Activated naive CD8-positive, alpha-beta T cell treated with anti-CD3 and anti-CD28 coated beads, Interleukin-2, amount 50 U/mL, for 24 hours (primary cell): ENCODE measurements around the gene BEST1.
"Not testable (repeated sequence)": the region's sequence is repeated elsewhere in the genome, so short reads cannot be mapped to it uniquely, and the experiment has no call there.

Experiments
- ATAC-seq: fragments of 150-1000 bp; cut with Tn5 transposase; one replicate; pipeline ENCODE4 v1.10.0; 2021
- DNase-seq: peaks from one replicate; pipeline ENCODE4 v3.0.0; 2021
- H3K27ac Mint-ChIP-seq: one replicate; pipeline ENCODE4 v1.8.0; 2021; ENCODE audit warnings: mild to moderate bottlenecking, mixed read lengths
- H3K27me3 Mint-ChIP-seq: one replicate; pipeline ENCODE4 v1.8.0; 2021; ENCODE audit warnings: mixed read lengths
- H3K36me3 Mint-ChIP-seq: one replicate; pipeline ENCODE4 v1.8.0; 2021; ENCODE audit warnings: low read depth, mixed read lengths
- H3K4me1 Mint-ChIP-seq: one replicate; pipeline ENCODE4 v1.8.0; 2021; ENCODE audit warnings: mixed read lengths
- H3K4me3 Mint-ChIP-seq: one replicate; pipeline ENCODE4 v1.8.0; 2021; ENCODE audit warnings: mild to moderate bottlenecking, moderate library complexity, mixed read lengths
- H3K9me3 Mint-ChIP-seq: one replicate; pipeline ENCODE4 v1.8.0; 2021; ENCODE audit warnings: mixed read lengths

Gene BEST1

GRCh38 chr11:61951484-61952135 is 1.5 kb downstream of the BEST1 start:
- no peaks in the 10 kb centered on the region for H3K9me3 Mint-ChIP-seq
- no peaks in the 10 kb centered on the region for H3K36me3 Mint-ChIP-seq
- H3K4me3 Mint-ChIP-seq: no peak overlapping the region
- peaks cover 21% of the 10 kb centered on the region for H3K27me3 Mint-ChIP-seq
- DNase-seq (no peak), ATAC-seq (no peak)
- H3K4me1 Mint-ChIP-seq: peaks cover 12% of the 10 kb centered on the region
- H3K27ac Mint-ChIP-seq: no peak overlapping the region

- peaks cover 12% of the 10 kb centered on the region for H3K4me1 Mint-ChIP-seq
- no peaks in the 10 kb centered on the region for H3K36me3 Mint-ChIP-seq
- H3K9me3 Mint-ChIP-seq: no peaks in the 10 kb centered on the region
- H3K27ac Mint-ChIP-seq: no peak overlapping the region
- no peak for DNase-seq
- peaks cover 21% of the 10 kb centered on the region for H3K27me3 Mint-ChIP-seq
- no peak overlapping the region for H3K4me3 Mint-ChIP-seq
- ATAC-seq: no peak
Measured at GRCh38 chr11:61952882-61953281, 2.7 kb downstream of the BEST1 start.

GRCh38 chr11:61953632-61954031 is 3.5 kb downstream of the BEST1 start:
- not testable (repeated sequence) for ATAC-seq, H3K9me3 Mint-ChIP-seq, H3K4me3 Mint-ChIP-seq, DNase-seq, H3K27ac Mint-ChIP-seq, H3K36me3 Mint-ChIP-seq
- peaks cover 12% of the 10 kb centered on the region for H3K4me1 Mint-ChIP-seq
- H3K27me3 Mint-ChIP-seq: peaks cover 21% of the 10 kb centered on the region

GRCh38 chr11:61954106-61954850 is 4.1 kb downstream of the BEST1 start:
- no peak for ATAC-seq
- Mint-ChIP-seq H3K9me3 (no peaks in the 10 kb centered on the region), H3K4me3 (no peak overlapping the region), H3K36me3 (no peaks in the 10 kb centered on the region), H3K4me1 (peaks cover 12% of the 10 kb centered on the region), H3K27ac (no peak overlapping the region), H3K27me3 (peaks cover 21% of the 10 kb centered on the region)
- no peak for DNase-seq

GRCh38 chr11:61954851-61955421 is 4.8 kb downstream of the BEST1 start:
- H3K4me3 Mint-ChIP-seq: no peak overlapping the region
- no peaks in the 10 kb centered on the region for H3K36me3 Mint-ChIP-seq
- ATAC-seq (no peak), DNase-seq (no peak)
- peaks cover 6% of the 10 kb centered on the region for H3K4me1 Mint-ChIP-seq
- no peaks in the 10 kb centered on the region for H3K9me3 Mint-ChIP-seq
- H3K27me3 Mint-ChIP-seq: peaks cover 21% of the 10 kb centered on the region
- no peak overlapping the region for H3K27ac Mint-ChIP-seq

- ATAC-seq (peak; percentile 45), DNase-seq (no peak)
- no peaks in the 10 kb centered on the region for H3K36me3 Mint-ChIP-seq
- no peak overlapping the region for H3K27ac Mint-ChIP-seq
- peak overlapping the region; percentile 46 for H3K4me3 Mint-ChIP-seq
- peaks cover 21% of the 10 kb centered on the region for H3K27me3 Mint-ChIP-seq
- peaks cover 6% of the 10 kb centered on the region for H3K4me1 Mint-ChIP-seq
- H3K9me3 Mint-ChIP-seq: no peaks in the 10 kb centered on the region
Measured at GRCh38 chr11:61955422-61956135, 5.4 kb downstream of the BEST1 start.

GRCh38 chr11:61956191-61957020 is 6.3 kb downstream of the BEST1 start:
- peak overlapping the region; percentile 46 for H3K4me3 Mint-ChIP-seq
- peaks cover 6% of the 10 kb centered on the region for H3K4me1 Mint-ChIP-seq
- H3K27ac Mint-ChIP-seq: no peak overlapping the region
- H3K9me3 Mint-ChIP-seq: no peaks in the 10 kb centered on the region
- ATAC-seq: no peak
- DNase-seq: no peak
- peaks cover 21% of the 10 kb centered on the region for H3K27me3 Mint-ChIP-seq
- H3K36me3 Mint-ChIP-seq: no peaks in the 10 kb centered on the region

- Mint-ChIP-seq H3K4me3 (no peak overlapping the region), H3K9me3 (no peaks in the 10 kb centered on the region), H3K4me1 (peaks cover 6% of the 10 kb centered on the region), H3K36me3 (no peaks in the 10 kb centered on the region), H3K27me3 (peaks cover 21% of the 10 kb centered on the region), H3K27ac (no peak overlapping the region)
- DNase-seq: no peak
- ATAC-seq: no peak
Measured at GRCh38 chr11:61957021-61957770, 7.0 kb downstream of the BEST1 start.

GRCh38 chr11:61958590-61958989 is 8.4 kb downstream of the BEST1 start:
- DNase-seq (no peak), ATAC-seq (no peak)
- Mint-ChIP-seq H3K4me1 (peaks cover 14% of the 10 kb centered on the region), H3K9me3 (no peaks in the 10 kb centered on the region), H3K27ac (no peak overlapping the region), H3K27me3 (peaks cover 21% of the 10 kb centered on the region), H3K4me3 (no peak overlapping the region), H3K36me3 (peaks cover 5% of the 10 kb centered on the region)

- Mint-ChIP-seq H3K36me3 (peaks cover 11% of the 10 kb centered on the region), H3K4me3 (no peak overlapping the region), H3K27me3 (peaks cover 16% of the 10 kb centered on the region), H3K9me3 (no peaks in the 10 kb centered on the region), H3K4me1 (peaks cover 19% of the 10 kb centered on the region), H3K27ac (no peak overlapping the region)
- DNase-seq: no peak
- peak; percentile 21 for ATAC-seq
Measured at GRCh38 chr11:61959114-61959513, 9.0 kb downstream of the BEST1 start.

- Mint-ChIP-seq H3K27ac (no peak overlapping the region), H3K4me1 (peaks cover 25% of the 10 kb centered on the region), H3K9me3 (no peaks in the 10 kb centered on the region), H3K27me3 (peaks cover 11% of the 10 kb centered on the region), H3K36me3 (peaks cover 16% of the 10 kb centered on the region), H3K4me3 (no peak overlapping the region)
- DNase-seq (no peak), ATAC-seq (no peak)
Measured at GRCh38 chr11:61959678-61960077, 9.5 kb downstream of the BEST1 start.

- no peak overlapping the region for H3K27ac Mint-ChIP-seq
- no peak for DNase-seq
- H3K4me1 Mint-ChIP-seq: peaks cover 33% of the 10 kb centered on the region
- no peaks in the 10 kb centered on the region for H3K9me3 Mint-ChIP-seq
- no peak overlapping the region for H3K4me3 Mint-ChIP-seq
- ATAC-seq: no peak
- H3K27me3 Mint-ChIP-seq: peaks cover 9% of the 10 kb centered on the region
- H3K36me3 Mint-ChIP-seq: peaks cover 25% of the 10 kb centered on the region
Measured at GRCh38 chr11:61960532-61960931, 10.4 kb downstream of the BEST1 start.

- Mint-ChIP-seq H3K36me3 (peaks cover 34% of the 10 kb centered on the region), H3K9me3 (no peaks in the 10 kb centered on the region), H3K27ac (no peak overlapping the region), H3K4me3 (no peak overlapping the region), H3K4me1 (peaks cover 32% of the 10 kb centered on the region), H3K27me3 (no peaks in the 10 kb centered on the region)
- no peak for DNase-seq
- no peak for ATAC-seq
Measured at GRCh38 chr11:61961570-61962212, 11.5 kb downstream of the BEST1 start.
